ENCODE results near the gene LCN15. TPM values are rescaled to one million over a fixed set of nuclear protein-coding genes. Genes with fewer than 3 reads are reported as not detected.

LCN15 gene
- total and polyA plus RNA-seq, 2 of the 13 experiments (the other 11 are each of a cell fraction or from before 2014, with no cell fraction given), result 1.3 to 53.7 TPM

DNA sequence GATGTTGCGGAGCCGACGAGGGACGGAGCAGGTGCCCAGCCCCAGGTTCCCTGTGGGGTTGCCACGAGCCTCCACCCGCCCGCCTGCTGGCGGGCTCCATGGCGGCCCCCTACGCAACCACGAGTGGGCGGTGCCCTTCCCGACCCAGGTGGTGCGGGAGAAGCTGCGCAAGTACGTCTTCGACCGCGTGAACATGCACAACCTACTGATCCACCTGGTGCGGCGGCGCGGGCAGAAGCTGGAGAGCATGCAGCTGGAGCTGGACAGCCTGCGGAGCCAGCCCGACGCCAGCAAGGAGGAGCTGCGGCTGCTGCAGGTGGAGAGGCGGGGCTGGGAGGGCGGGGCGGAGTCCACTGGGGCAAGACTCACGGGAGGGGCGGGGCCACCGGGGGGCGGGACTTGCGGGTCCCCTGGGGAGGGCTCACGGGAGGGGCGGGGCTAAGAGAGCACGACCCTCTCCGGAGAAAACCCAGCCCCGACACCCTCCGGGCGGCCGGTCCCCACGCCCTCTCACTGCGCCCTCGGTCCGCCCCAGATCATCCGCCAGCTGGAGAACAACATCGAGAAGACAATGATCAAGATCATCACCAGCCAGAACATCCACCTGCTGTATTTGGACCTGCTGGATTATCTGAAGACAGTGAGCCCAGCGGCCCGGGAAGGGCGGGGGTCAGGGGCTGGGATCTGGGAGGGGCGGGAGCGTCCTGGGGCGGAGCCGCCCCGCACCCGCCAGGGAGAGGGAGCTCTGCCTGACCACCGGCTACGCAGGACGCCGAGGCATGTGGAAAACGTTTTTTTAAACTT, 35.7 kb upstream of the LCN15 start (continued):
- TF ChIP-seq, protein P1, sequence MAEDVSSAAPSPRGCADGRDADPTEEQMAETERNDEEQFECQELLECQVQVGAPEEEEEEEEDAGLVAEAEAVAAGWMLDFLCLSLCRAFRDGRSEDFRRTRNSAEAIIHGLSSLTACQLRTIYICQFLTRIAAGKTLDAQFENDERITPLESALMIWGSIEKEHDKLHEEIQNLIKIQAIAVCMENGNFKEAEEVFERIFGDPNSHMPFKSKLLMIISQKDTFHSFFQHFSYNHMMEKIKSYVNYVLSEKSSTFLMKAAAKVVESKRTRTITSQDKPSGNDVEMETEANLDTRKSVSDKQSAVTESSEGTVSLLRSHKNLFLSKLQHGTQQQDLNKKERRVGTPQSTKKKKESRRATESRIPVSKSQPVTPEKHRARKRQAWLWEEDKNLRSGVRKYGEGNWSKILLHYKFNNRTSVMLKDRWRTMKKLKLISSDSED (CRISPR knock-in tag; IDR thresholded peaks at IDR 0.05), result 0 out of 2 replicates have a peak, but pooled peaks have one; percentile 38
- TF ChIP-seq YEATS4 (CRISPR knock-in tag; IDR thresholded peaks at IDR 0.05; ENCODE audit: borderline replicate concordance), result peak; percentile 11
- no peak for TF ChIP-seq MXD4 (CRISPR knock-in tag; IDR thresholded peaks at IDR 0.05)
- TF ChIP-seq RBAK (CRISPR knock-in tag; IDR thresholded peaks at IDR 0.05), result no peak
- TF ChIP-seq ASH2L (IDR thresholded peaks at IDR 0.05; ENCODE audit: insufficient read length, low read depth, low read length), result no peak
- TF ChIP-seq ZNF501 (CRISPR knock-in tag; IDR thresholded peaks at IDR 0.05), result no peak
- no peak for TF ChIP-seq RAD51 (IDR thresholded peaks at IDR 0.05; ENCODE audit: borderline replicate concordance)
- TF ChIP-seq ZNF792 (CRISPR knock-in tag; IDR thresholded peaks at IDR 0.05), result peak; percentile 52; the same call in 1 of the 2 replicates
- no peak for TF ChIP-seq ZNF44 (CRISPR knock-in tag; IDR thresholded peaks at IDR 0.05)
- TF ChIP-seq BRD4 (CRISPR knock-in tag; IDR thresholded peaks at IDR 0.05), result no peak
- TF ChIP-seq SIX1 (CRISPR knock-in tag; IDR thresholded peaks at IDR 0.05; ENCODE audit: borderline replicate concordance), result no peak
- no peak for TF ChIP-seq SOX5 (CRISPR knock-in tag; IDR thresholded peaks at IDR 0.05; ENCODE audit: borderline replicate concordance)
- TF ChIP-seq SUZ12 (IDR thresholded peaks at IDR 0.05; ENCODE audit: low read depth, low read length), result no peak
- no peak for TF ChIP-seq CEBPB (IDR thresholded peaks at IDR 0.05; ENCODE audit: borderline replicate concordance, low read depth, low read length)
- no peak for TF ChIP-seq NR2F1 (CRISPR knock-in tag; IDR thresholded peaks at IDR 0.05)
- TF ChIP-seq ZNF563 (CRISPR knock-in tag; IDR thresholded peaks at IDR 0.05), result peak; percentile 85; the same call in 1 of the 2 replicates
- TF ChIP-seq, protein P2, sequence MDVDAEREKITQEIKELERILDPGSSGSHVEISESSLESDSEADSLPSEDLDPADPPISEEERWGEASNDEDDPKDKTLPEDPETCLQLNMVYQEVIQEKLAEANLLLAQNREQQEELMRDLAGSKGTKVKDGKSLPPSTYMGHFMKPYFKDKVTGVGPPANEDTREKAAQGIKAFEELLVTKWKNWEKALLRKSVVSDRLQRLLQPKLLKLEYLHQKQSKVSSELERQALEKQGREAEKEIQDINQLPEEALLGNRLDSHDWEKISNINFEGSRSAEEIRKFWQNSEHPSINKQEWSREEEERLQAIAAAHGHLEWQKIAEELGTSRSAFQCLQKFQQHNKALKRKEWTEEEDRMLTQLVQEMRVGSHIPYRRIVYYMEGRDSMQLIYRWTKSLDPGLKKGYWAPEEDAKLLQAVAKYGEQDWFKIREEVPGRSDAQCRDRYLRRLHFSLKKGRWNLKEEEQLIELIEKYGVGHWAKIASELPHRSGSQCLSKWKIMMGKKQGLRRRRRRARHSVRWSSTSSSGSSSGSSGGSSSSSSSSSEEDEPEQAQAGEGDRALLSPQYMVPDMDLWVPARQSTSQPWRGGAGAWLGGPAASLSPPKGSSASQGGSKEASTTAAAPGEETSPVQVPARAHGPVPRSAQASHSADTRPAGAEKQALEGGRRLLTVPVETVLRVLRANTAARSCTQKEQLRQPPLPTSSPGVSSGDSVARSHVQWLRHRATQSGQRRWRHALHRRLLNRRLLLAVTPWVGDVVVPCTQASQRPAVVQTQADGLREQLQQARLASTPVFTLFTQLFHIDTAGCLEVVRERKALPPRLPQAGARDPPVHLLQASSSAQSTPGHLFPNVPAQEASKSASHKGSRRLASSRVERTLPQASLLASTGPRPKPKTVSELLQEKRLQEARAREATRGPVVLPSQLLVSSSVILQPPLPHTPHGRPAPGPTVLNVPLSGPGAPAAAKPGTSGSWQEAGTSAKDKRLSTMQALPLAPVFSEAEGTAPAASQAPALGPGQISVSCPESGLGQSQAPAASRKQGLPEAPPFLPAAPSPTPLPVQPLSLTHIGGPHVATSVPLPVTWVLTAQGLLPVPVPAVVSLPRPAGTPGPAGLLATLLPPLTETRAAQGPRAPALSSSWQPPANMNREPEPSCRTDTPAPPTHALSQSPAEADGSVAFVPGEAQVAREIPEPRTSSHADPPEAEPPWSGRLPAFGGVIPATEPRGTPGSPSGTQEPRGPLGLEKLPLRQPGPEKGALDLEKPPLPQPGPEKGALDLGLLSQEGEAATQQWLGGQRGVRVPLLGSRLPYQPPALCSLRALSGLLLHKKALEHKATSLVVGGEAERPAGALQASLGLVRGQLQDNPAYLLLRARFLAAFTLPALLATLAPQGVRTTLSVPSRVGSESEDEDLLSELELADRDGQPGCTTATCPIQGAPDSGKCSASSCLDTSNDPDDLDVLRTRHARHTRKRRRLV (CRISPR knock-in tag; IDR thresholded peaks at IDR 0.05), result peak; percentile 29; the same call in 1 of the 2 replicates
- no peak for TF ChIP-seq ZNF101 (CRISPR knock-in tag; IDR thresholded peaks at IDR 0.05; ENCODE audit: borderline replicate concordance, low read depth)
- TF ChIP-seq ZFYVE20 (CRISPR knock-in tag; IDR thresholded peaks at IDR 0.05; ENCODE audit: borderline replicate concordance, low read depth), result no peak
- TF ChIP-seq MAFG (CRISPR knock-in tag; IDR thresholded peaks at IDR 0.05), result no peak
- no peak for TF ChIP-seq ZNF562 (CRISPR knock-in tag; IDR thresholded peaks at IDR 0.05; ENCODE audit: borderline replicate concordance)
- TF ChIP-seq, protein P3, sequence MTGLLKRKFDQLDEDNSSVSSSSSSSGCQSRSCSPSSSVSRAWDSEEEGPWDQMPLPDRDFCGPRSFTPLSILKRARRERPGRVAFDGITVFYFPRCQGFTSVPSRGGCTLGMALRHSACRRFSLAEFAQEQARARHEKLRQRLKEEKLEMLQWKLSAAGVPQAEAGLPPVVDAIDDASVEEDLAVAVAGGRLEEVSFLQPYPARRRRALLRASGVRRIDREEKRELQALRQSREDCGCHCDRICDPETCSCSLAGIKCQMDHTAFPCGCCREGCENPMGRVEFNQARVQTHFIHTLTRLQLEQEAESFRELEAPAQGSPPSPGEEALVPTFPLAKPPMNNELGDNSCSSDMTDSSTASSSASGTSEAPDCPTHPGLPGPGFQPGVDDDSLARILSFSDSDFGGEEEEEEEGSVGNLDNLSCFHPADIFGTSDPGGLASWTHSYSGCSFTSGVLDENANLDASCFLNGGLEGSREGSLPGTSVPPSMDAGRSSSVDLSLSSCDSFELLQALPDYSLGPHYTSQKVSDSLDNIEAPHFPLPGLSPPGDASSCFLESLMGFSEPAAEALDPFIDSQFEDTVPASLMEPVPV (CRISPR knock-in tag; IDR thresholded peaks at IDR 0.05), result no peak
- TF ChIP-seq MAF1 (CRISPR knock-in tag; IDR thresholded peaks at IDR 0.05; ENCODE audit: borderline replicate concordance), result peak; percentile 45; the same call in 1 of the 2 replicates
